Thoracic aorta (tissue), 2 donors: ENCODE results near the gene BMPER. TPM values are rescaled to one million over a fixed set of nuclear protein-coding genes. Genes with fewer than 3 reads are reported as not detected.

ENCODE experiments used
- ATAC-seq: fragments of 150-250 bp; one replicate; pipeline ENCODE4 v1.8.0; 2017; ENCODE audit warnings: low read depth; ENCODE audit not compliant: insufficient number of reproducible peaks, low FRiP score
- DNase-seq: peaks from one replicate; pipeline ENCODE4 v3.0.0-alpha.2; 2020; ENCODE audit warnings: low spot score
- H3K27ac ChIP-seq, 2 donors: fragments of 200-600 bp; sonication (generic); 1 replicate in 1 of 2; 2 replicates in 1 of 2; pipeline ENCODE4 v1.5.1; 2016; ENCODE audit warnings: mild to moderate bottlenecking in 2 of 2, moderate library complexity in 2 of 2
- H3K27me3 ChIP-seq: fragments of 200-600 bp; sonication (generic); replicated peaks from 2 replicates; pipeline ENCODE4 v1.6.0; 2016; ENCODE audit warnings: mild to moderate bottlenecking; ENCODE audit not compliant: insufficient read depth
- H3K36me3 ChIP-seq: fragments of 200-600 bp; sonication (generic); one replicate; pipeline ENCODE4 v1.5.1; 2016
- H3K4me1 ChIP-seq, 2 donors: fragments of 200-600 bp; sonication (generic); 1 replicate in 1 of 2; 2 replicates in 1 of 2; pipeline versions ENCODE4 v1.5.1 to v1.6.0; 2016; ENCODE audit warnings: low read depth in 2 of 2, mild to moderate bottlenecking in 1 of 2; ENCODE audit not compliant: control insufficient read depth in 1 of 2
- H3K4me3 ChIP-seq: fragments of 200-600 bp; sonication (generic); 2 replicates; pipeline ENCODE4 v1.5.1; 2016; ENCODE audit warnings: mild to moderate bottlenecking
- H3K9me3 ChIP-seq: fragments of 200-600 bp; sonication (generic); 2 replicates; pipeline ENCODE4 v1.5.1; 2016
- total RNA-seq, 2 donors: library from RNA; depleted of rRNA; stranded (reverse); fragments of >200 nt; gene quantifications; one replicate each; pipeline versions ENCODE4 v1.1.0 to v1.2.3, GENCODE V29; 2016
- TF ChIP-seq, protein P1 (sequence below): fragments of 200-600 bp; sonication (generic); IDR thresholded peaks from one replicate; pipeline ENCODE4 v1.5.1; 2019; ENCODE audit warnings: antibody characterized with exemption

The BMPER gene
- total RNA-seq, 2 donors from 2014 or later = 0.54 to 2.3 TPM

DNA sequence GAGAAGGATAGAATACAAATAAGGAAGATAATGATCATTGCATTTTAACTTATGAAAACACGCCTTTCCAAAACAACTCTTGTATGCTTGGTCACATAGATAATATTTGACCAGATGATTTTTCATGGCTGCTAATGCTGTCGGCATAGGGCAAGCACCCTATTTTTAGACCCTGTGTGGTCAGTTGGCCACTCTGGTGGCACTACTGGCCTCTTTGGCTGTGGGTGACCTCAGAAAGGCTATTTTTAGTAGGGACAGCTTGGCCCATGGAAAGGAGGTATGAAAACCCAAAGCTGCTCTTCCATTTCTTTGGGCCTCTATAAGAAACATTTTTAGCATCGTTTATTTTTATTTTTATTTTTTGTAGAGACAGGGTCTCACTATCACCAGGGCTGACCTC lies 12.3 kb downstream of the BMPER start:
- H3K27me3 ChIP-seq = no peaks in the 10 kb centered on the region
- no peaks in the 10 kb centered on the region for H3K9me3 ChIP-seq
- no peak overlapping the region for H3K4me3 ChIP-seq
- DNase-seq (no peak), ATAC-seq (no peak)
- TF ChIP-seq, protein P1, sequence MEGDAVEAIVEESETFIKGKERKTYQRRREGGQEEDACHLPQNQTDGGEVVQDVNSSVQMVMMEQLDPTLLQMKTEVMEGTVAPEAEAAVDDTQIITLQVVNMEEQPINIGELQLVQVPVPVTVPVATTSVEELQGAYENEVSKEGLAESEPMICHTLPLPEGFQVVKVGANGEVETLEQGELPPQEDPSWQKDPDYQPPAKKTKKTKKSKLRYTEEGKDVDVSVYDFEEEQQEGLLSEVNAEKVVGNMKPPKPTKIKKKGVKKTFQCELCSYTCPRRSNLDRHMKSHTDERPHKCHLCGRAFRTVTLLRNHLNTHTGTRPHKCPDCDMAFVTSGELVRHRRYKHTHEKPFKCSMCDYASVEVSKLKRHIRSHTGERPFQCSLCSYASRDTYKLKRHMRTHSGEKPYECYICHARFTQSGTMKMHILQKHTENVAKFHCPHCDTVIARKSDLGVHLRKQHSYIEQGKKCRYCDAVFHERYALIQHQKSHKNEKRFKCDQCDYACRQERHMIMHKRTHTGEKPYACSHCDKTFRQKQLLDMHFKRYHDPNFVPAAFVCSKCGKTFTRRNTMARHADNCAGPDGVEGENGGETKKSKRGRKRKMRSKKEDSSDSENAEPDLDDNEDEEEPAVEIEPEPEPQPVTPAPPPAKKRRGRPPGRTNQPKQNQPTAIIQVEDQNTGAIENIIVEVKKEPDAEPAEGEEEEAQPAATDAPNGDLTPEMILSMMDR = no peak
- H3K36me3 ChIP-seq = no peaks in the 10 kb centered on the region
- H3K4me1 ChIP-seq = peaks cover 0 to 7% of the 10 kb centered on the region in 2 donors
- no peak overlapping the region for H3K27ac ChIP-seq

DNA sequence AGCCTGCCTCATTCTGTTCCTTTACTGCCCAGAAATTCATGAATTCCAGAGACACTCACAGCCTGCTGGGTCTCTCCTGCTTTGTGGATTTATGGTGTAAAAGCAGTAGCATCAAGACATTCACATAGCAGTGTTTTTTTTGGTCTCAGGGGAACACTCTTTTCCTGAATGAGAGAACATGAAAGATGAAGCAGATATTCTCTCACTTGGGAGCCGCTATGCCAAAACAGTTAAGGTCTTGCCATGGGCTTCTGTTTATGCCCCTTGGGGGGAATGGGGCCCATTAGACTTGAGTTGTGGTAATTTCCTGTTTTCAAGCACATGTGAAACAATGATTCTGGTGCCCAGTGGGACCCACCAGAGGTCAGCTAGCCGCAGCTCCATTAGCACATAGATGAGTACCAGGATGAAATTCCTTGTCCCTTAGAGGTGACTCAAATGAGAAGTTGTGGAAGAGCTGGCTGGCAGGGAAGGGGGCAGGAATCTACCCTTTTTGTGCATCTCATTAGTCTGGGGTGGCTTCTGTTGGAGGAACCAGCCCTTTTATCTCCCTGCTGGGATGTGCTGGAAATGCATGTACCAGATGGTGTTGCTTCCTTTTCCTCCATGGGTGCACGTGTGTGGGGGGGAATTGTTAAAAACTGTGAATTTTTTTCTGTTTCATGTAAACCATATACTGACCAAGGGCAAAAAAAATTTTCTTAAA lies 13.3 kb downstream of the BMPER start:
- Histone ChIP-seq H3K9me3 (no peaks in the 10 kb centered on the region), H3K4me1 (peaks cover 0 to 7% of the 10 kb centered on the region in 2 donors), H3K4me3 (no peak overlapping the region), H3K36me3 (no peaks in the 10 kb centered on the region), H3K27ac (no peak overlapping the region), H3K27me3 (no peaks in the 10 kb centered on the region)
- DNase-seq (no peak), ATAC-seq (no peak)
- TF ChIP-seq, protein P1 = no peak

GRCh38 chr7:33919449-33919848 lies 14.1 kb downstream of the BMPER start:
- TF ChIP-seq, protein P1 = no peak
- DNase-seq (no peak), ATAC-seq (no peak)
- no peaks in the 10 kb centered on the region for H3K27me3 ChIP-seq
- no peak overlapping the region for H3K4me3 ChIP-seq
- H3K27ac ChIP-seq = no peak overlapping the region
- H3K9me3 ChIP-seq = no peaks in the 10 kb centered on the region
- no peaks in the 10 kb centered on the region for H3K36me3 ChIP-seq
- peaks cover 0 to 7% of the 10 kb centered on the region in 2 donors for H3K4me1 ChIP-seq

DNA sequence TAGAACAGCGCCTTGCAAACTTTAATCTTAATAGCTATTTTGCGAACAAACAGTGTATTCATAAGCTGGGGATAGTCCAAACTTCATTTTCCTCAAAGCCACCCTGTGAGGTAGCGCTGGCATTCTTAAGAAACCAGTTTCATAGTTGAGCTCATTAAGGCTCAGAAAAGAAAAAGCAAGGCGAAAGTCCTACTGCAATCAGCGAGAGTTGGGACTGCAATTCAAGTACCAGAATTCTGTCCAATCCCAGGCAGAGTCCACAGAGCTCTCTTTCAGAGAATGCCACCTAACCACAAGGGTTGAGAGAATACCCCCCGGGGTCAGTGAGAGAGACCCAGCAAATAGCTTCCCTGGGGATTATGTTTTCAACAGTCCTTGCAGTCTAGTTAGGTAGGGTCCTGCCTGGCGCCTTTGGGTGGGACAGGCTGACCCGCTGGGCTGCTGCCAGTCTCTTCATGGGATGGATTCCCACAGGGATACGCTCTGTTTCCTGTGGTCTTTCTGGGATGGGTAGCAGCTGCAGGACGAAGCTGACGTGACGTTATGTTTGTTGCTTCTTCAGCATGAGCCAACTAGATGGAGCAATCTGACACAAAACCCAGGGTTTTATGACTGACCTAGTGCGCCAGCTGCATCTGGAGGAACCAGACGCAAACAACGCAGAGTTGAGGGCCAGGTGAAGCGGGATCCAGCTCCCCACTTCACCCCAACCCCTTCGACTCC lies 16.0 kb downstream of the BMPER start:
- Histone ChIP-seq H3K27me3 (no peaks in the 10 kb centered on the region), H3K9me3 (no peaks in the 10 kb centered on the region), H3K4me1 (peaks cover 0 to 7% of the 10 kb centered on the region in 2 donors), H3K36me3 (no peaks in the 10 kb centered on the region), H3K27ac (no peak overlapping the region), H3K4me3 (no peak overlapping the region)
- TF ChIP-seq, protein P1 = no peak
- ATAC-seq (no peak), DNase-seq (no peak)

GRCh38 chr7:33922820-33923219 lies 17.5 kb downstream of the BMPER start:
- Histone ChIP-seq H3K9me3 (no peaks in the 10 kb centered on the region), H3K4me1 (peaks cover 0 to under 1% of the 10 kb centered on the region in 2 donors), H3K36me3 (no peaks in the 10 kb centered on the region), H3K27ac (no peak overlapping the region), H3K27me3 (no peaks in the 10 kb centered on the region), H3K4me3 (no peak overlapping the region)
- DNase-seq (no peak), ATAC-seq (no peak)
- TF ChIP-seq, protein P1 = no peak
